PC-3 (cell line): ENCODE measurements around the gene PSMD5. TPM values are rescaled to one million over a fixed set of nuclear protein-coding genes. Genes with fewer than 3 reads are reported as not detected.

Source experiments
- ATAC-seq: fragments of 200-7000 bp; cut with Tn5 transposase; 2 replicates; pipeline ENCODE4 v1.9.1; 2020; ENCODE audit warnings: mild to moderate bottlenecking, moderate library complexity
- BruUV-seq: library from RNA; stranded (reverse); fragments of 400-500 nt; replicated peaks from 2 replicates; lab custom pipeline; 2021; lab: Mats Ljungman, UMichigan
- CTCF ChIA-PET: fragments of 300-600 bp; sonication (Branson Sonifier 250); formaldehyde crosslinking; loops from one replicate; lab custom pipeline; 2022; ENCODE audit warnings: antibody characterized with exemption; lab: Charles Lee
- POLR2A ChIA-PET: fragments of 300-600 bp; sonication (Branson Sonifier 250); formaldehyde crosslinking; loops from one replicate; lab custom pipeline; 2022; ENCODE audit warnings: antibody characterized with exemption; ENCODE audit not compliant: unreplicated experiment; lab: Charles Lee
- DNase-seq: peaks from one replicate; pipeline ENCODE4 v3.0.0-alpha.2; 2015
- H2AFZ ChIP-seq: fragments of 300-600 bp; sonication (generic); 2 replicates; pipeline ENCODE4 v1.6.0; 2016; ENCODE audit warnings: antibody characterized with exemption, low read length
- H3F3A ChIP-seq: fragments of 300-600 bp; sonication (generic); one replicate; pipeline ENCODE4 v1.6.0; 2017; ENCODE audit warnings: antibody characterized with exemption, low read length, control low read depth, mild to moderate bottlenecking; ENCODE audit not compliant: unreplicated experiment
- H3K27ac ChIP-seq: fragments of 300-600 bp; sonication (generic); 2 replicates; pipeline ENCODE4 v1.5.1; 2016; ENCODE audit warnings: mild to moderate bottlenecking, low read length
- H3K27me3 ChIP-seq: fragments of 300-600 bp; sonication (generic); 2 replicates; pipeline ENCODE4 v1.6.1; 2016; ENCODE audit warnings: low read length, mixed read lengths
- H3K36me3 ChIP-seq: fragments of 300-600 bp; sonication (generic); 2 replicates; pipeline ENCODE4 v1.6.1; 2016; ENCODE audit warnings: low read depth, mixed run types, low read length, mixed read lengths
- H3K4me1 ChIP-seq: fragments of 300-600 bp; sonication (generic); 2 replicates; pipeline ENCODE4 v1.5.1; 2016; ENCODE audit warnings: low read length; ENCODE audit not compliant: insufficient read depth
- H3K4me2 ChIP-seq: fragments of 300-600 bp; sonication (generic); 2 replicates; pipeline ENCODE4 v1.6.0; 2016; ENCODE audit warnings: low read length
- H3K4me3 ChIP-seq: fragments of 300-600 bp; sonication (generic); 2 replicates; pipeline ENCODE4 v1.5.1; 2016; ENCODE audit warnings: mild to moderate bottlenecking, low read length, mixed read lengths
- H3K79me2 ChIP-seq: fragments of 300-600 bp; sonication (generic); 2 replicates; pipeline ENCODE4 v1.6.1; 2017; ENCODE audit warnings: low read length, mixed read lengths
- H3K9ac ChIP-seq: fragments of 300-600 bp; sonication (generic); 2 replicates; pipeline ENCODE4 v1.6.0; 2016; ENCODE audit warnings: mild to moderate bottlenecking, low read length
- H3K9me2 ChIP-seq: fragments of 300-600 bp; sonication (generic); replicated peaks from 2 replicates; pipeline ENCODE4 v1.6.1; 2016; ENCODE audit warnings: mixed run types, low read length, mixed read lengths
- H3K9me3 ChIP-seq: fragments of 300-600 bp; sonication (generic); 2 replicates; pipeline ENCODE4 v1.6.1; 2016; ENCODE audit warnings: low read length, mixed read lengths
- H4K20me1 ChIP-seq: fragments of 300-600 bp; sonication (generic); 2 replicates; pipeline ENCODE4 v1.6.1; 2016; ENCODE audit warnings: low read length, mixed read lengths
- CTCF ChIP-seq: fragments of 300-600 bp; sonication (generic); conservative IDR thresholded peaks from 2 replicates; pipeline ENCODE4 v1.5.1; 2017; ENCODE audit warnings: antibody characterized with exemption, low read depth, mild to moderate bottlenecking, low read length
- EZH2 ChIP-seq: fragments of 300-600 bp; sonication (generic); IDR thresholded peaks from one replicate; pipeline ENCODE4 v1.6.1; 2017; ENCODE audit warnings: antibody characterized with exemption, mild to moderate bottlenecking, low read length; ENCODE audit not compliant: unreplicated experiment
- EZH2phosphoT487 ChIP-seq: fragments of 300-600 bp; sonication (generic); IDR thresholded peaks from 2 replicates; pipeline ENCODE4 v1.6.1; 2018; ENCODE audit warnings: mild to moderate bottlenecking, antibody characterized with exemption, low read length, borderline replicate concordance
- intact Hi-C: fragments of 100-400 bp; cut with micrococcal nuclease; formaldehyde crosslinking; loops from 2 replicates; pipeline ENCODE4 v1.9.0; 2023
- total RNA-seq: library from RNA; depleted of rRNA; stranded (reverse); fragments of >200 nt; gene quantifications from 2 replicates; pipeline ENCODE4 v1.2.3, GENCODE V29; 2014

The PSMD5 gene
- total RNA-seq, 1 experiment from 2014 or later = 23.4 TPM

GRCh38 chr9:120872791-120873502, 30.2 kb upstream of the PSMD5 start:
- Histone ChIP-seq H3K9ac (no peak overlapping the region), H3K4me1 (peaks cover 45% of the 10 kb centered on the region), H3K9me3 (no peaks in the 10 kb centered on the region), H3K27ac (peak overlapping the region; percentile 9; the same call in 1 of the 2 replicates), H3K4me3 (no peak overlapping the region), H3F3A (no peaks in the 10 kb centered on the region), H3K9me2 (no peaks in the 10 kb centered on the region), H3K27me3 (no peaks in the 10 kb centered on the region), H3K4me2 (peak overlapping the region; percentile 47), H3K79me2 (peaks cover 30% of the 10 kb centered on the region), H4K20me1 (no peaks in the 10 kb centered on the region), H3K36me3 (peaks cover 20% of the 10 kb centered on the region), H2AFZ (no peak overlapping the region)
- DNase-seq = no peak
- BruUV-seq = no TSS peak
- ChIA-PET CTCF (no interaction called here), POLR2A (interaction anchor here (0.5 kb wide), 1 partner anchor 11 kb away, joined by 8 read pairs; no protein-coding TSS in a partner anchor)
- no peak for ATAC-seq
- TF ChIP-seq CTCF (no peak), EZH2 (no peak), EZH2phosphoT487 (no peak)
- intact Hi-C loops = no loop called here

GRCh38 chr9:120870206-120870605, 27.5 kb upstream of the PSMD5 start:
- H2AFZ ChIP-seq = no peak overlapping the region
- H3K4me2 ChIP-seq = no peak overlapping the region
- BruUV-seq = no TSS peak
- H3K27me3 ChIP-seq = no peaks in the 10 kb centered on the region
- H3K27ac ChIP-seq = no peak overlapping the region
- no peak overlapping the region for H3K9ac ChIP-seq
- H3K9me2 ChIP-seq = no peaks in the 10 kb centered on the region
- H4K20me1 ChIP-seq = no peaks in the 10 kb centered on the region
- no peak overlapping the region for H3K4me3 ChIP-seq
- ChIA-PET CTCF (no interaction called here), POLR2A (no interaction called here)
- no peaks in the 10 kb centered on the region for H3K9me3 ChIP-seq
- ATAC-seq (no peak), DNase-seq (no peak)
- intact Hi-C loops = no loop called here
- H3K4me1 ChIP-seq = peaks cover 31% of the 10 kb centered on the region
- peaks cover 25% of the 10 kb centered on the region for H3K36me3 ChIP-seq
- no peaks in the 10 kb centered on the region for H3F3A ChIP-seq
- TF ChIP-seq EZH2phosphoT487 (no peak), CTCF (no peak), EZH2 (no peak)
- H3K79me2 ChIP-seq = peaks cover 21% of the 10 kb centered on the region

GRCh38 chr9:120869726-120870125, 27.0 kb upstream of the PSMD5 start:
- no peak overlapping the region for H3K27ac ChIP-seq
- DNase-seq = no peak
- no peaks in the 10 kb centered on the region for H3K9me2 ChIP-seq
- H2AFZ ChIP-seq = no peak overlapping the region
- no peaks in the 10 kb centered on the region for H3F3A ChIP-seq
- intact Hi-C loops = no loop called here
- ChIA-PET CTCF (no interaction called here), POLR2A (no interaction called here)
- H3K27me3 ChIP-seq = no peaks in the 10 kb centered on the region
- H3K4me3 ChIP-seq = no peak overlapping the region
- peaks cover 26% of the 10 kb centered on the region for H3K4me1 ChIP-seq
- no peaks in the 10 kb centered on the region for H4K20me1 ChIP-seq
- H3K36me3 ChIP-seq = peaks cover 25% of the 10 kb centered on the region
- no TSS peak for BruUV-seq
- H3K79me2 ChIP-seq = peaks cover 16% of the 10 kb centered on the region
- no peaks in the 10 kb centered on the region for H3K9me3 ChIP-seq
- TF ChIP-seq CTCF (no peak), EZH2phosphoT487 (no peak), EZH2 (no peak)
- H3K9ac ChIP-seq = no peak overlapping the region
- ATAC-seq = no peak
- H3K4me2 ChIP-seq = no peak overlapping the region
